IgD-negative memory B cell (primary cell): ENCODE data around the gene DDI1. TPM values are rescaled to one million over a fixed set of nuclear protein-coding genes. Genes with fewer than 3 reads are reported as not detected.
A peak's percentile ranks its signal among the peaks of the same experiment; 100 is the strongest.

ENCODE experiments used
- H3K27ac Mint-ChIP-seq, 3 donors: one replicate each; pipeline ENCODE4 v1.8.0; 2020 to 2022; ENCODE audit warnings: mild to moderate bottlenecking in 3 of 3, mixed read lengths in 3 of 3, moderate library complexity in 1 of 3
- H3K27me3 Mint-ChIP-seq: one replicate; pipeline ENCODE4 v1.8.0; 2021; ENCODE audit warnings: mixed read lengths
- H3K36me3 Mint-ChIP-seq: one replicate; pipeline ENCODE4 v1.8.0; 2020; ENCODE audit warnings: mild to moderate bottlenecking, mixed read lengths
- H3K4me1 Mint-ChIP-seq, 3 donors: one replicate each; pipeline ENCODE4 v1.8.0; 2020 to 2022; ENCODE audit warnings: mixed read lengths in 3 of 3, mild to moderate bottlenecking in 1 of 3
- H3K4me3 Mint-ChIP-seq, 4 donors: one replicate each; pipeline ENCODE4 v1.8.0; 2020 to 2022; ENCODE audit warnings: mild to moderate bottlenecking in 4 of 4, mixed read lengths in 4 of 4, moderate library complexity in 3 of 4
- H3K9me3 Mint-ChIP-seq, 3 donors: one replicate each; pipeline ENCODE4 v1.8.0; 2020 to 2021; ENCODE audit warnings: mixed read lengths in 3 of 3, mild to moderate bottlenecking in 1 of 3
- polyA plus RNA-seq: library from polyadenylated mRNA; unstranded; fragments of 300-500 nt; fragmentation: Illumina TruSeq; gene quantifications from one replicate; pipeline ENCODE4 v1.2.3, GENCODE V29; 2021

Gene DDI1
- polyA plus RNA-seq, 1 donor from 2014 or later = 0.10 TPM

DNA sequence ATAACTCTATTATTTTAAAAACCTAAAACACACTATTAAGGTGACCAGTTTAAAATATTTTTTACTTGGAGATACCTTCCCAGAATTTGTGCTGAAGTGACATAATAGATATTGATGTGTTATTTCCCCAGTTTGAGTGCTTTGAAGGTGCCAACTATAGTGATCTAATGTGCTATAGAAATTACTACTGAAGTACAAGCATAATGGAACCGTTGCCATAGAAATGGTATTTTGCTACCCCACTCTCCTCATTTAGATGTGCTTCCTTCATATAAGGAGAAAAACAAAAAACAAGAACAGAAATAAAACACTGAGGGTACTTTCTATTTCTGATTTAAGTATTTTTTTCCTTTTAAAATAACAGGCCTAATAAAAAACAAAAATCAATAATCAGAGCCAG lies 19.2 kb downstream of the DDI1 start:
- H3K27ac Mint-ChIP-seq = no peak overlapping the region
- H3K4me3 Mint-ChIP-seq = no peak overlapping the region
- H3K27me3 Mint-ChIP-seq = no peaks in the 10 kb centered on the region

DNA sequence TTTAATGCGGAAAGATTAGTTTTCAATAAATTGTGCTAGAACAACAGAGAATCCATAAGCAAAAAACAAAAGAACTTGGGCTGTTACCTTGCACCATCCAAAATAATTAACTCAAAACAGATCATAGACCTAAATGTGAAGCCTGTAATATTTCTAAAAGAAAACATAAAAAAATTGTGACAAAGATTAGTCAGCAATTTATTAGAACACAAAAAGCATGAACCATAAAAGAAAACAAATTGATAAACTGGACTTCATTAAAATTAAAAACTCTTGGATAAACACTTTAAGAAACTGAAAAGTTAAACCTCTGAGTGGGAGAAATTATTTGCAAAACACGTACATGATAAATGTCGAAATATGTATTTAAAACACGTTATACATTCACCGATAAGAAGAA lies 21.5 kb downstream of the DDI1 start:
- Mint-ChIP-seq H3K4me1 (peaks cover 0 to 2% (median 0%) of the 10 kb centered on the region in 3 donors), H3K36me3 (peaks cover 3% of the 10 kb centered on the region)

More for the DNA sequence above, 19.2 kb downstream of the DDI1 start:
- Mint-ChIP-seq H3K9me3 (no peaks in the 10 kb centered on the region), H3K4me1 (no peaks in the 10 kb centered on the region), H3K36me3 (peaks cover 3% of the 10 kb centered on the region)

DNA sequence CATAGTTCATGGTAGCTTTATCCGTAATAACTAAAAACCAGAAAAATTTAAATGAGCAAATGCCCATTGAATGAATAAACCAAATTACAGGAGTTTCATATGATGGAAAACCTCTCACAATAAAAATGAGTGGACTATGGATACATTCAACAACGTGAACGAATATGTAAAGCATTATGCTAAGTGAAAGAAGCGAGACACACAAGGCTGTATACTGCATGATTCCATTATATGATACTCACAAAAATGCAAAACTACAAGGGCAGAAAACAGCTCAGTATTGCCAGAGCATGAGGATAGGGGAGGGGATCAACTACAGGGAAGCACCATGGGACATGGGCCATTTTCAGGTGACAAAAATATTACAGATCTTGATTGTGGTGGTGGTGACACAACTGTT lies 22.2 kb downstream of the DDI1 start:
- Mint-ChIP-seq H3K27ac (no peak overlapping the region), H3K4me3 (no peak overlapping the region), H3K9me3 (peaks cover 0 to under 1% (median 0%) of the 10 kb centered on the region in 3 donors), H3K27me3 (no peaks in the 10 kb centered on the region), H3K4me1 (peaks cover 0 to 4% (median 2%) of the 10 kb centered on the region in 3 donors), H3K36me3 (peaks cover 2% of the 10 kb centered on the region)

More for the DNA sequence above, 21.5 kb downstream of the DDI1 start:
- H3K4me3 Mint-ChIP-seq = no peak overlapping the region
- no peaks in the 10 kb centered on the region for H3K9me3 Mint-ChIP-seq
- no peak overlapping the region for H3K27ac Mint-ChIP-seq
- no peaks in the 10 kb centered on the region for H3K27me3 Mint-ChIP-seq

DNA sequence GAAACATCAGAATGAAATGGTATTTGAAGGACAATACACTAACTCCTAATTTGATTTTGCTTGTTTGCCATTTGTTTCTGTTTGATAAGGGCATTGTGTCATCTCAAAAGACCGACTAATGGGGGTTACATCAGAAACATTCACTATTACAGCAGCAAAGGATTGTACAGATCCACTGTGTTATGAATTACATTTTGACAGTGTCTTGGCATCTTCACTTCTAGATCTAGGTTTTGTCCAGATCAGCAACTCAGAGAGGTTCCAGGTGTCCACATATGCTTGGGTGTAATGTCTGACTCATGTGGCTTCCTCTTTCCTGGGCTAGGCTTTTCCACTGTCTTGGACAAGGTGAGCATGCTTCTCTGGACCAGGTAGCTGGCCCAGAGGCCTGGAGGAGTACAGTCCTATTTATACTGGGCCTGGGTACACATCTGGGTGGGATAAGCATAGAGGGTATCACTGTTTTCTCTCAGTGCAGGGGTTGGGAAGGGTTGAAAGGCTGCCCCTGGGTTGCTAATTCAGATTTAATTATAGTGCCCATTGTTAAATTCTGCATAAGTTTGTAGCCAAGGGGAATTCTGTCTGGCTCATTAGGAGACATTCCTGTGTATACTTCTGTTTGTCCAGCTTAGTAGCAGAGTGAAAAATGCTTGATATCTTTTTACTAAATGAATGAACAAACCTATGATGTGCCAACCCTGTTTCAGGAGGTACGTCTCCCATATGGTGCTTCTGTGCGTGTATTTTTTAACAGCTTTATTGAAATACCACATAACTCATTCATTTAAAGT lies 23.8 kb downstream of the DDI1 start:
- Mint-ChIP-seq H3K9me3 (peaks cover 0 to 2% (median 0%) of the 10 kb centered on the region in 3 donors), H3K27ac (no peak overlapping the region), H3K4me3 (no peak overlapping the region), H3K27me3 (no peaks in the 10 kb centered on the region), H3K4me1 (peaks cover 0 to 7% (median 4%) of the 10 kb centered on the region in 3 donors), H3K36me3 (no peaks in the 10 kb centered on the region)

DNA sequence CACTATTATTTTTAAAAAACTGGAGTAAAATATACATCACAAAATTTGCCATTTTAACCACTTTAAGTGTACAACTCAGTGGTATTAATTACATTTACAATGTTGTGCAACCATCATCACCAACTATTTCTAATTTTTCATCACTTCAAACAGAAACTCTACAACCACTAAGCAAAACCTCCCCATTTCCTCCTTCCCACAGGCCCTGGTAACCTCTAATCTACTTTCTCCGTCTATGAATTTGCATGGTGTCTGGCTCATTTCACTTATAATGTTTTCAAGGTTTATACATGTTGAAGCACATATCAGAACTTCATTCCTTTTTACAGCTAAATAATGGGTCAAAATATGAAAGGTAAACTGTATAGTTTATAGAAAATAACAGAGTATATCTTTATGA lies 24.4 kb downstream of the DDI1 start:
- no peak overlapping the region for H3K4me3 Mint-ChIP-seq
- H3K4me1 Mint-ChIP-seq = peaks cover 0 to 7% (median 4%) of the 10 kb centered on the region in 3 donors
- H3K9me3 Mint-ChIP-seq = peaks cover 0 to 2% (median 0%) of the 10 kb centered on the region in 3 donors
- no peaks in the 10 kb centered on the region for H3K27me3 Mint-ChIP-seq
- no peaks in the 10 kb centered on the region for H3K36me3 Mint-ChIP-seq
- no peak overlapping the region for H3K27ac Mint-ChIP-seq

DNA sequence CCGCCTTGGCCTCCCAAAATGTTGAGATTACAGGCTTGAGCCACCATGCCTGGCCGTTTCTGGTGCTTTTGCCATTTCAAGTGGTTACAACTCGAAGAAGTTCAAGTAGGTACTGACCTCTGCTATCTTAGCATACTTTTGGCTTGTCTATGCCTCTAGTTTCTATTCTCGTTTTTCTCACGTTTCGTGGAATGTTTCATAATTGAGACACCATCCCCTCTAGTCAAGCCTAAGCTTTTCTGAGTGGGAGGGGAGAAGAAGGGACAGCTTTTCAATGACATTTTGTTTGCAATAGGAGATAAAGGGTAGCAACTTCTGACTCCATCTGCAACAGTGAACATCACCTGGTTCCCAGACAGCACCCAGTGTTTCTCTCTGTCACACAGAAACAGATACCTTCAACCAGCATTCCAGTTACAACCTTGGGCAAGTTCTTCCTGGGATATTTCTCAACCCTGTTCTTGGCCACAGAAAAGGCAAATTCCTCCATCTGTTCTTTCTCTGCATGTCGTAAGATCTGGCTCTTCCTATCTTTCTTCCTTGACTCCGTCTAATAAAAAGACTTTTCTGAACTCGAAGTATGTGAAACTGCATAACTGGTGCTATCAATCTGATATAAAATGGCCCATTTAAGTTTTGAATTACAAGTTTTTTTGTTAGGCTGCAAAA lies 25.5 kb downstream of the DDI1 start:
- Mint-ChIP-seq H3K36me3 (no peaks in the 10 kb centered on the region), H3K27ac (no peak overlapping the region), H3K4me3 (no peak overlapping the region), H3K9me3 (peaks cover 0 to 2% (median 0%) of the 10 kb centered on the region in 3 donors), H3K4me1 (peaks cover 0 to 7% (median 4%) of the 10 kb centered on the region in 3 donors), H3K27me3 (no peaks in the 10 kb centered on the region)

DNA sequence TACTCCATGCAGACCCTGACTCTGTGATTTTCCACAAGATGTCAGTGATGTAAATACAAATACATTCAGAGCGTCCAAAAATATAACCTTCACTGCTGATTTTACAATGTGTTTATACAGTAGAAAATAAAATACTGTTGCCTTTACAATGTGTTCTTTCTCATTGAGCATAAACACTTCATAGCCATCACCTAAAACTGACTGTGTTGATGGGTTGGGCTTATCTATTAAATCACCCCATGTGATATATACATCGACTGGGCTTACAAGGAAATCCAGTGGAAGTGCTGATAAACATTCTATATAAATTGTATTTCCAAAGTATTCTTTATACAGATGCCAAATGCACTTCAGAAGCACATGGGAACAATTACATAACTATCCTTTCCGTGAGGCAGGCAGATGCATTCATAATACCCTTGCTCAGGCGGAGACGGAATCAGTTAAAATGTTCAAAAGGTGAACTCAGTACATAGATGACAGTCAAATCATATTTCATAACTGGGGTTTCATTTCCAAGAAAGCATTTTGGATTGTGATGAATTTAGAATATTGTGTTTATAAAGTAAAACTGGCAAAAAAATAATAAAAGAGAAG lies 27.7 kb downstream of the DDI1 start:
- Mint-ChIP-seq H3K27me3 (no peaks in the 10 kb centered on the region), H3K27ac (no peak overlapping the region), H3K36me3 (no peaks in the 10 kb centered on the region), H3K9me3 (peaks cover 0 to 2% (median 0%) of the 10 kb centered on the region in 3 donors), H3K4me1 (peaks cover 0 to 7% (median 4%) of the 10 kb centered on the region in 3 donors), H3K4me3 (no peak overlapping the region)

DNA sequence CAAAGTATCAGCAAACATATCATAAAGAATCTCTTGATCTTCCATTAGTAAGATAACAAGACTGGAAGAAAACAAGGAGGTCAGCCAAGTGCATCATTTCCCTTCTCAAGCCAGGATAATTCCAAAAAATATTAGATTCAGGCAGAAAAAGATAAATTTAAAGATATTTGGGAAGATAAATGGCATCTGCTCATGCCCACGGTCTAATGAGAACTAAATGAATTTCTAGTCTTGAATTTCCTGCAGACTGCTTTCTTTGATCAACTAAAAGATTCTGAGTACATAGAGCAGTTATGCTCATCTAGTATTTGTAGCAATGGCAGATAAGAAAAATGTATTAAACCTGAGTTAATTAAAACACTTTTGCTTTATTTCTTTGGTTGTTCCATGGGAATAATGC lies 31.1 kb downstream of the DDI1 start:
- Mint-ChIP-seq H3K4me3 (no peak overlapping the region), H3K27ac (no peak overlapping the region), H3K27me3 (no peaks in the 10 kb centered on the region), H3K4me1 (peaks cover 0 to 5% (median 4%) of the 10 kb centered on the region in 3 donors), H3K9me3 (peaks cover 0 to 2% (median 0%) of the 10 kb centered on the region in 3 donors), H3K36me3 (no peaks in the 10 kb centered on the region)

DNA sequence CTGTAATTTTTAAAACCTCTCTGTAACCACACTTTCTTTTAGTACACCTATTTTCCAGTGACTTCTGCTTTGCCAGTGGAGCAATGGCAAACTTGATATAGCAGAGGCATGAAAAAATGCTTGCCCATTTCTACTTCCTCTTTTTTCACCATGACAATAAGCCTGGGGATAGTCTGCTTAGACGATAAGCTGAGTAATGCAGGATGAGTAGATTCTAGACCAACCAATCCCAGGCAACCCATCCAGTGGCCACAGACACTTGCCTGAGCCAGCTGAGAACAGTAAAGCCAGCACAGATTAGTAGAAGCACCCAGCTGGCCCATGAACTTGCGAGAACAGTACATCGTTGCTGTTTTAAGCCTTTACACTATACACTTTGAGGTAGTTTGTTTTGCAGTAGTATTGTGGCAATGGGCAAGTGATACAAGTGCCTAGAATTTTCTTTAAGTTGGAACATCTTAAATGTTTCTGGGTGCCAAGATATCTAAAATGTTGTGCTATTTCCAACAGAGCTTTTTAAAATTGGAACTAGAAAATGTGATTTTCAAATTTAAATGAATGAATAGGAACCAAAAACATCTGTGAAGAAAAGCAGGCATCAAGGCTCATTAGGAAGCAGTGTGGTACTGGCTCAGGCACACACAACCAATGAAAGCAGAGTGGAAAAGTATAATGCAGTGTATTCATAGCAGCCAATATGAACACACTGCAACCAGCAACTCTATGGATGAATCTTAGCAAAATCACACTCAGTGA lies 37.7 kb downstream of the DDI1 start:
- Mint-ChIP-seq H3K4me1 (peaks cover 5 to 23% (median 19%) of the 10 kb centered on the region in 3 donors), H3K27ac (no peak overlapping the region), H3K9me3 (no peaks in the 10 kb centered on the region), H3K27me3 (peaks cover 5% of the 10 kb centered on the region), H3K36me3 (no peaks in the 10 kb centered on the region), H3K4me3 (peak overlapping the region in 1 of 4 donors; percentile 44)

DNA sequence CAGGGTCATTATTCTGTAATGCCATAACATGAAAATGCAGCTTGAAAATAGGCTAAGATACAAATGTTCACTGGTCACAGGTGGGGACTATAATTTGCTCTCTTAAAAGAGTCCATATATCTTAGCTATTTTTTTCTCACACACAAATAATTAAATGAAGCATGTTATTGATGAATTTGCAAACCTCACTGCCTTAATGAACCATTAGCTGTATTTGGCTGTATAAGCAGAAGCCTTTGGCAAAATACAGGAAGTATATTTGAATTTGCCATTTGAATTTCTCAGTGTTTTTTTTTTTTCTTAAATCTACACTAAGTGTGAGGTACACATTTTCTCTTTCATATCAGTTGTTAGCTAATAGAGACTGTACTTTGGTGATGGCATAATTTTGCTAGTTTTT lies 38.7 kb downstream of the DDI1 start:
- Mint-ChIP-seq H3K27me3 (peaks cover 5% of the 10 kb centered on the region), H3K9me3 (no peaks in the 10 kb centered on the region), H3K4me3 (no peak overlapping the region), H3K36me3 (no peaks in the 10 kb centered on the region), H3K4me1 (peaks cover 5 to 23% (median 19%) of the 10 kb centered on the region in 3 donors), H3K27ac (no peak overlapping the region)

DNA sequence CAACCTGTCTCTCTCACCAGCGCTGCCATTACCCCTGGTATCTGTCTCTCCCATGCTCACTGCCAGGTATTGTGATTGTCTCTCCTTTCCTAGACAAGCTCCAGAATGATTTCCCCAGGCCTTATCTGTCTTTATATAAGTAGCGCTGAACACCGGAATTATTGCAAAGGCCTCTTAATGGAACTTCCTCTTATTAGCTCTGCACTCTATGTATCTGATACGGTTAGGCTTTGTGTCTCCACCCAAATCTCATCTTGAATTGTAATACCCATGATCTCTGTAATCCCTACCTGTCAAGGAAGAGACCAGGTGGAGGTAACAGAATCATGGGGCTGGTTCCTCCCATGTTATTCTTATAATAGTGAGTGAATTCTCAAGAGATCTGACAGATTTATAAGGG lies 39.3 kb downstream of the DDI1 start:
- H3K4me3 Mint-ChIP-seq = peak overlapping the region in 3 of 4 donors; percentile 1 to 35 (median 2)
- H3K9me3 Mint-ChIP-seq = no peaks in the 10 kb centered on the region
- H3K27ac Mint-ChIP-seq = peak overlapping the region in 1 of 3 donors; percentile 24
- peaks cover 5 to 23% (median 19%) of the 10 kb centered on the region in 3 donors for H3K4me1 Mint-ChIP-seq
- no peaks in the 10 kb centered on the region for H3K36me3 Mint-ChIP-seq
- peaks cover 5% of the 10 kb centered on the region for H3K27me3 Mint-ChIP-seq

DNA sequence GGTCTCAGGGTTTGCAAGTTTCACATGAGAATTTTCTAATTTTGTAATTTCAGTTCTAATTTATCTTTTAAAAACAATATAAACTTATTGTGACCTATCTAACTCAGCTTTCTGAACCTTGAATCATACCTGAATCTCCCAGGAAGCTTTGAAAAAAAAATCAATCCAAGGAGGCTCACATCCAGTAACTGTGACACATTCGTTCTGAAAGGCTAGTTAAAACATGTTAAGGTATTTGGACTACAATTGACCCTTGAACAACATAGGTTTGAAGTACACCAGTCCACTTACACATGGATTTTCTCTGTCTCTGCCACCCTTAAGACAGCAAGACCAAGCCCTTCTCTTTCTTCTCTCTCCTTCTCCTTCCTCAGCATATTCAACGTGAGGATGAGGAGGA lies 40.0 kb downstream of the DDI1 start:
- Mint-ChIP-seq H3K36me3 (no peaks in the 10 kb centered on the region), H3K9me3 (no peaks in the 10 kb centered on the region), H3K4me1 (peaks cover 5 to 23% (median 19%) of the 10 kb centered on the region in 3 donors), H3K4me3 (no peak overlapping the region), H3K27me3 (peaks cover 5% of the 10 kb centered on the region), H3K27ac (no peak overlapping the region)

DNA sequence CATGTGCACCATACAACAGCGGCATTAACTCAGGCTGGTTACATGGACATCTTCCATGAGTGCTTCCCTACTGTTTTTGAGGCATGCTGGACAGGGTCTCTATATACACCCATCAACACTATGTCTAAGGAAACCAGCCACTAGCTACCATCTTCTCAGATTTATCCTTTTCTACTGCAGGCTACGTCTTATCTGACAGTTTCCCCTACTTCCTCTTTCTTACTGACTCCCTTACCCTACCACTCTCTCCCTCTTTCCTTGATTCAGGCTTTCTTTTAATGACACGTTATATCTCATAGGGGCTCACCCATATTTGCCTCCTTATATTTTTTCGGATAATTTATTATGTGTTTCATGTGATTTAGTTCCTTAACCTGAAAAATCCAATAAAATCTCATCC lies 41.8 kb downstream of the DDI1 start:
- peaks cover 5% of the 10 kb centered on the region for H3K27me3 Mint-ChIP-seq
- H3K36me3 Mint-ChIP-seq = no peaks in the 10 kb centered on the region
- no peak overlapping the region for H3K27ac Mint-ChIP-seq
- peaks cover 5 to 23% (median 19%) of the 10 kb centered on the region in 3 donors for H3K4me1 Mint-ChIP-seq
- H3K4me3 Mint-ChIP-seq = no peak overlapping the region
- no peaks in the 10 kb centered on the region for H3K9me3 Mint-ChIP-seq

DNA sequence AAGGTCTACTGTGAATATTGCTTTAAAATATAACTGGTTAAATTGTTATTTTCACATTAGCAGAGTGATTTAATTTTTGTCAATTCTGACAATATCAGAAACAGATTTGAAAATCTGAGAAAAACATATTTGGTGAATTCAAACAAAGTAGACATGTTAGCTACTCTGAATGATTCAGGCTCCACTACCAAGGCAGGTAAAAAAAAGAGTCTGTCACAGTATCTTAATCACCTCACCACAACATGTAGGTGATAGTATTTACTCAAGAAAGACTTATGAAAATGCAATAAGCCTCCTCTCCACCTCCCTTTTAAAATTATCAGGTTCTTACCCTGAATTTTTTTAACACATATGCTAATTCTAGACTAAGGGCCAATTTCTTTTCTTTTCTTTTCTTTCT lies 42.6 kb downstream of the DDI1 start:
- Mint-ChIP-seq H3K36me3 (no peaks in the 10 kb centered on the region), H3K4me1 (peaks cover under 1 to 18% (median 13%) of the 10 kb centered on the region in 3 donors), H3K4me3 (no peak overlapping the region), H3K27ac (peak overlapping the region in 1 of 3 donors; percentile 23), H3K9me3 (no peaks in the 10 kb centered on the region), H3K27me3 (peaks cover 5% of the 10 kb centered on the region)
